Measurements from ENCODE around the gene MPEG1. TPM values are rescaled to one million over a fixed set of nuclear protein-coding genes. Genes with fewer than 3 reads are reported as not detected.

Gene MPEG1
- not detected in 2 replicates for total RNA-seq (2014; rRNA removed; shearing (Covaris generic))

- no peak for DNase-seq (ENCODE audit: low spot score)
Observed at GRCh38 chr11:59212744-59213631, at the start of gene MPEG1. Gene MPEG1, minus strand, starts transcription at chr11:59212927. Its CDS starts 62 bp downstream, at chr11:59212865.

GRCh38 chr11:59262177-59262818 is 49.6 kb upstream of the MPEG1 start:
- no peak for DNase-seq (ENCODE audit: low spot score)

- DNase-seq (ENCODE audit: low spot score): no peak
Observed at GRCh38 chr11:59261150-59261549, 48.4 kb upstream of the MPEG1 start.

GRCh38 chr11:59259867-59260475 is 47.2 kb upstream of the MPEG1 start:
- no peak for DNase-seq (ENCODE audit: low spot score)

- DNase-seq (ENCODE audit: low spot score): no peak
Observed at GRCh38 chr11:59259047-59259446, 46.3 kb upstream of the MPEG1 start.

GRCh38 chr11:59255281-59255680 is 42.6 kb upstream of the MPEG1 start:
- no peak for DNase-seq (ENCODE audit: low spot score)

- DNase-seq (ENCODE audit: low spot score): no peak
Observed at GRCh38 chr11:59254286-59254685, 41.6 kb upstream of the MPEG1 start.

- no peak for DNase-seq (ENCODE audit: low spot score)
Observed at GRCh38 chr11:59253001-59253400, 40.3 kb upstream of the MPEG1 start.

GRCh38 chr11:59249535-59249934 is 36.8 kb upstream of the MPEG1 start:
- no peak for DNase-seq (ENCODE audit: low spot score)

GRCh38 chr11:59247531-59248227 is 35.0 kb upstream of the MPEG1 start:
- DNase-seq (ENCODE audit: low spot score): peak; percentile 65

- DNase-seq (ENCODE audit: low spot score): no peak
Observed at GRCh38 chr11:59243633-59244032, 30.9 kb upstream of the MPEG1 start.

- DNase-seq (ENCODE audit: low spot score): no peak
Observed at GRCh38 chr11:59240322-59240721, 27.6 kb upstream of the MPEG1 start.

GRCh38 chr11:59226396-59226795 is 13.7 kb upstream of the MPEG1 start:
- DNase-seq (ENCODE audit: low spot score): no peak

- DNase-seq (ENCODE audit: low spot score): no peak
Observed at GRCh38 chr11:59225017-59225416, 12.3 kb upstream of the MPEG1 start.

- DNase-seq (ENCODE audit: low spot score): no peak
Observed at GRCh38 chr11:59224351-59224928, 11.7 kb upstream of the MPEG1 start.

GRCh38 chr11:59223611-59224010 is 10.9 kb upstream of the MPEG1 start:
- DNase-seq (ENCODE audit: low spot score): no peak

- no peak for DNase-seq (ENCODE audit: low spot score)
Observed at GRCh38 chr11:59223177-59223576, 10.4 kb upstream of the MPEG1 start.

GRCh38 chr11:59222464-59223060 is 9.8 kb upstream of the MPEG1 start:
- no peak for DNase-seq (ENCODE audit: low spot score)

GRCh38 chr11:59221441-59221840 is 8.7 kb upstream of the MPEG1 start:
- DNase-seq (ENCODE audit: low spot score): no peak

- DNase-seq (ENCODE audit: low spot score): no peak
Observed at GRCh38 chr11:59219836-59220235, 7.1 kb upstream of the MPEG1 start.

GRCh38 chr11:59218893-59219292 is 6.2 kb upstream of the MPEG1 start:
- DNase-seq (ENCODE audit: low spot score): no peak
